C4-2B (cell line): ENCODE results near the gene MRPS18A.

Source experiments
- CTCF ChIP-seq: fragments of 450-650 bp; conservative IDR thresholded peaks from 2 replicates; pipeline ENCODE4 v1.5.1; 2017; ENCODE audit warnings: mild to moderate bottlenecking
- ZFX ChIP-seq: fragments of 450-650 bp; IDR thresholded peaks from 2 replicates; pipeline ENCODE4 v1.6.1; 2017

GRCh38 chr6:43622541-43622940 lies 65.0 kb downstream of the MRPS18A start:
- TF ChIP-seq CTCF = no peak
- no peak for TF ChIP-seq ZFX
